ENCODE data around the gene RBM12. TPM values are rescaled to one million over a fixed set of nuclear protein-coding genes. Genes with fewer than 3 reads are reported as not detected.

The RBM12 gene
- total RNA-seq, 1 donor from 2014 or later = 8.9 TPM

GRCh38 chr20:35673884-35674283, 9.2 kb upstream of the RBM12 start:
- no peak for DNase-seq (ENCODE audit: low spot score in 2 of 2)
- no peak overlapping the region for H3K27ac ChIP-seq
- no peak overlapping the region for H3K4me3 ChIP-seq
- no peaks in the 10 kb centered on the region for H3K27me3 ChIP-seq
- H3K4me1 ChIP-seq = no peaks in the 10 kb centered on the region
- intact Hi-C loops (cut with DNase I) = no loop called here
- no peak for TF ChIP-seq CTCF (IDR thresholded peaks at IDR 0.05)
- H3K9me3 ChIP-seq = no peaks in the 10 kb centered on the region
- H3K36me3 ChIP-seq = peaks cover 57 to 71% of the 10 kb centered on the region in 2 donors

- no peaks in the 10 kb centered on the region for H3K9me3 ChIP-seq
- no peak for DNase-seq (ENCODE audit: low spot score in 2 of 2)
- H3K4me1 ChIP-seq = no peaks in the 10 kb centered on the region
- no peak overlapping the region for H3K4me3 ChIP-seq
- no peak for TF ChIP-seq CTCF (IDR thresholded peaks at IDR 0.05)
- H3K27me3 ChIP-seq = no peaks in the 10 kb centered on the region
- H3K36me3 ChIP-seq = peaks cover 43 to 63% of the 10 kb centered on the region in 2 donors
- intact Hi-C loops (cut with DNase I) = no loop called here
- no peak overlapping the region for H3K27ac ChIP-seq
Observed at GRCh38 chr20:35669681-35670080, 5.0 kb upstream of the RBM12 start.

- Histone ChIP-seq H3K4me1 (no peaks in the 10 kb centered on the region), H3K27me3 (no peaks in the 10 kb centered on the region), H3K36me3 (peaks cover 38 to 58% of the 10 kb centered on the region in 2 donors), H3K27ac (no peak overlapping the region), H3K9me3 (no peaks in the 10 kb centered on the region), H3K4me3 (no peak overlapping the region)
- no peak for DNase-seq (ENCODE audit: low spot score in 2 of 2)
- intact Hi-C loops (cut with DNase I) = no loop called here
- no peak for TF ChIP-seq CTCF (IDR thresholded peaks at IDR 0.05)
Observed at GRCh38 chr20:35669221-35669620, 4.5 kb upstream of the RBM12 start.

- H3K27ac ChIP-seq = peak overlapping the region in 1 of 2 donors; percentile 97
- intact Hi-C loops (cut with DNase I) = loop anchor here (2.0 kb wide), 2 partner anchors 33 to 123 kb away; partner anchors contain the start of genes ERGIC3, NFS1 and ROMO1
- H3K27me3 ChIP-seq = no peaks in the 10 kb centered on the region
- peaks cover 17 to 27% of the 10 kb centered on the region in 2 donors for H3K36me3 ChIP-seq
- no peak for DNase-seq (ENCODE audit: low spot score in 2 of 2)
- TF ChIP-seq CTCF (IDR thresholded peaks at IDR 0.05) = no peak
- H3K4me3 ChIP-seq = no peak overlapping the region
- peaks cover 2 to 12% of the 10 kb centered on the region in 2 donors for H3K4me1 ChIP-seq
- no peaks in the 10 kb centered on the region for H3K9me3 ChIP-seq
Observed at GRCh38 chr20:35665949-35666288, 1.2 kb upstream of the RBM12 start.

GRCh38 chr20:35663516-35664465, 909 bp downstream of the RBM12 start:
- no peak for TF ChIP-seq CTCF (IDR thresholded peaks at IDR 0.05)
- H3K4me1 ChIP-seq = peaks cover 2 to 25% of the 10 kb centered on the region in 2 donors
- peak overlapping the region; percentile 97 to 98 for H3K27ac ChIP-seq
- H3K4me3 ChIP-seq = peak overlapping the region; percentile 91 to 96
- no peaks in the 10 kb centered on the region for H3K27me3 ChIP-seq
- H3K9me3 ChIP-seq = no peaks in the 10 kb centered on the region
- peaks cover 0 to 6% of the 10 kb centered on the region in 2 donors for H3K36me3 ChIP-seq
- DNase-seq (ENCODE audit: low spot score in 2 of 2) = peak; percentile 17 to 68
- intact Hi-C loops (cut with DNase I) = loop anchor here (1.0 to 5.0 kb wide), 5 partner anchors 35 to 121 kb away; partner anchors contain the start of genes ERGIC3, NFS1, RBM39 and ROMO1

Data from ascending aorta (tissue), 2 donors.